ENCODE measurements around the gene NBDY. TPM values are rescaled to one million over a fixed set of nuclear protein-coding genes. Genes with fewer than 3 reads are reported as not detected.

The NBDY gene
- total RNA-seq, 1 experiment from 2014 or later, result 44.7 TPM

GRCh38 chrX:56728321-56728720 lies 722 bp upstream of the NBDY start:
- TF ChIP-seq PRRX2 (CRISPR knock-in tag; IDR thresholded peaks at IDR 0.05), result no peak
- no peak for TF ChIP-seq ZNF396 (CRISPR knock-in tag; IDR thresholded peaks at IDR 0.05; ENCODE audit: borderline replicate concordance)
- no peak for TF ChIP-seq TP53 (CRISPR knock-in tag; IDR thresholded peaks at IDR 0.05)
- TF ChIP-seq ETV6 (CRISPR knock-in tag; IDR thresholded peaks at IDR 0.05), result no peak
- no peak for TF ChIP-seq OVOL2 (CRISPR knock-in tag; IDR thresholded peaks at IDR 0.05; ENCODE audit: borderline replicate concordance)
- TF ChIP-seq E2F5 (CRISPR knock-in tag; IDR thresholded peaks at IDR 0.05), result no peak
- TF ChIP-seq NFATC4 (CRISPR knock-in tag; IDR thresholded peaks at IDR 0.05), result no peak
- TF ChIP-seq MXD4 (CRISPR knock-in tag; IDR thresholded peaks at IDR 0.05; ENCODE audit: borderline replicate concordance), result no peak
- Mint-ChIP-seq H3K9me3 (no peaks in the 10 kb centered on the region), H3K27me3 (ENCODE audit: low read depth) (no peaks in the 10 kb centered on the region), H3K4me3 (peak overlapping the region; percentile 50), H3K36me3 (peaks cover 2% of the 10 kb centered on the region; the same call in 1 of the 2 replicates), H3K27ac (no peak overlapping the region), H3K4me1 (peaks cover 14% of the 10 kb centered on the region)
- CTCF ChIA-PET, result interaction anchor here (1.6 kb wide), 1 partner anchor 495 kb away, joined by 4 read pairs; no protein-coding TSS in a partner anchor
- DNase-seq (ENCODE audit: low spot score) (no peak), ATAC-seq (no peak)
- POLR2A ChIA-PET, result no interaction called here

- ChIA-PET CTCF (interaction anchor here (1.6 kb wide), 1 partner anchor 495 kb away, joined by 4 read pairs; no protein-coding TSS in a partner anchor), POLR2A (no interaction called here)
- H3K9me3 Mint-ChIP-seq, result no peaks in the 10 kb centered on the region
- H3K36me3 Mint-ChIP-seq, result peaks cover 4% of the 10 kb centered on the region; the same call in 1 of the 2 replicates
- no peak for TF ChIP-seq TEAD4 (CRISPR knock-in tag; IDR thresholded peaks at IDR 0.05)
- TF ChIP-seq FOXP1 (CRISPR knock-in tag; IDR thresholded peaks at IDR 0.05; ENCODE audit: borderline replicate concordance), result no peak
- TF ChIP-seq ZSCAN18 (CRISPR knock-in tag; IDR thresholded peaks at IDR 0.05), result no peak
- TF ChIP-seq, protein P1, sequence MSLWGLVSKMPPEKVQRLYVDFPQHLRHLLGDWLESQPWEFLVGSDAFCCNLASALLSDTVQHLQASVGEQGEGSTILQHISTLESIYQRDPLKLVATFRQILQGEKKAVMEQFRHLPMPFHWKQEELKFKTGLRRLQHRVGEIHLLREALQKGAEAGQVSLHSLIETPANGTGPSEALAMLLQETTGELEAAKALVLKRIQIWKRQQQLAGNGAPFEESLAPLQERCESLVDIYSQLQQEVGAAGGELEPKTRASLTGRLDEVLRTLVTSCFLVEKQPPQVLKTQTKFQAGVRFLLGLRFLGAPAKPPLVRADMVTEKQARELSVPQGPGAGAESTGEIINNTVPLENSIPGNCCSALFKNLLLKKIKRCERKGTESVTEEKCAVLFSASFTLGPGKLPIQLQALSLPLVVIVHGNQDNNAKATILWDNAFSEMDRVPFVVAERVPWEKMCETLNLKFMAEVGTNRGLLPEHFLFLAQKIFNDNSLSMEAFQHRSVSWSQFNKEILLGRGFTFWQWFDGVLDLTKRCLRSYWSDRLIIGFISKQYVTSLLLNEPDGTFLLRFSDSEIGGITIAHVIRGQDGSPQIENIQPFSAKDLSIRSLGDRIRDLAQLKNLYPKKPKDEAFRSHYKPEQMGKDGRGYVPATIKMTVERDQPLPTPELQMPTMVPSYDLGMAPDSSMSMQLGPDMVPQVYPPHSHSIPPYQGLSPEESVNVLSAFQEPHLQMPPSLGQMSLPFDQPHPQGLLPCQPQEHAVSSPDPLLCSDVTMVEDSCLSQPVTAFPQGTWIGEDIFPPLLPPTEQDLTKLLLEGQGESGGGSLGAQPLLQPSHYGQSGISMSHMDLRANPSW (CRISPR knock-in tag; conservative IDR thresholded peaks at IDR 0.05; ENCODE audit: low read depth), result no peak
- TF ChIP-seq ATF3 (CRISPR knock-in tag; conservative IDR thresholded peaks at IDR 0.05), result no peak
- no peak for TF ChIP-seq NR1H2 (CRISPR knock-in tag; IDR thresholded peaks at IDR 0.05)
- TF ChIP-seq E2F4 (CRISPR knock-in tag; IDR thresholded peaks at IDR 0.05; ENCODE audit: borderline replicate concordance, low read depth), result no peak
- TF ChIP-seq ZBTB43 (CRISPR knock-in tag; IDR thresholded peaks at IDR 0.05), result no peak
- no peak for TF ChIP-seq MYBL2 (CRISPR knock-in tag; IDR thresholded peaks at IDR 0.05)
- no peak for TF ChIP-seq SMAD3 (CRISPR knock-in tag; IDR thresholded peaks at IDR 0.05; ENCODE audit: borderline replicate concordance)
- TF ChIP-seq, protein P2, sequence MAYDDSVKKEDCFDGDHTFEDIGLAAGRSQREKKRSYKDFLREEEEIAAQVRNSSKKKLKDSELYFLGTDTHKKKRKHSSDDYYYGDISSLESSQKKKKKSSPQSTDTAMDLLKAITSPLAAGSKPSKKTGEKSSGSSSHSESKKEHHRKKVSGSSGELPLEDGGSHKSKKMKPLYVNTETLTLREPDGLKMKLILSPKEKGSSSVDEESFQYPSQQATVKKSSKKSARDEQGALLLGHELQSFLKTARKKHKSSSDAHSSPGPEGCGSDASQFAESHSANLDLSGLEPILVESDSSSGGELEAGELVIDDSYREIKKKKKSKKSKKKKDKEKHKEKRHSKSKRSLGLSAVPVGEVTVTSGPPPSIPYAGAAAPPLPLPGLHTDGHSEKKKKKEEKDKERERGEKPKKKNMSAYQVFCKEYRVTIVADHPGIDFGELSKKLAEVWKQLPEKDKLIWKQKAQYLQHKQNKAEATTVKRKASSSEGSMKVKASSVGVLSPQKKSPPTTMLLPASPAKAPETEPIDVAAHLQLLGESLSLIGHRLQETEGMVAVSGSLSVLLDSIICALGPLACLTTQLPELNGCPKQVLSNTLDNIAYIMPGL (CRISPR knock-in tag; IDR thresholded peaks at IDR 0.05), result no peak
- no peak for TF ChIP-seq ARID4B (CRISPR knock-in tag; IDR thresholded peaks at IDR 0.05; ENCODE audit: borderline replicate concordance)
- TF ChIP-seq ZNF317 (CRISPR knock-in tag; IDR thresholded peaks at IDR 0.05; ENCODE audit: borderline replicate concordance, low read depth), result no peak
- H3K4me1 Mint-ChIP-seq, result peaks cover 16% of the 10 kb centered on the region
- H3K27me3 Mint-ChIP-seq (ENCODE audit: low read depth), result no peaks in the 10 kb centered on the region
- ATAC-seq, result no peak; the same call in 1 of the 2 replicates
- no peak overlapping the region for H3K27ac Mint-ChIP-seq
- DNase-seq (ENCODE audit: low spot score), result no peak
- peak overlapping the region; percentile 89 for H3K4me3 Mint-ChIP-seq
Observed at GRCh38 chrX:56728752-56729151, 291 bp upstream of the NBDY start.
